ENCODE results near the gene DIO3.

DIO3 gene

GRCh38 chr14:101525640-101526527 is 35.4 kb upstream of the DIO3 start:
- TF ChIP-seq GABPA (IDR thresholded peaks at IDR 0.05; ENCODE audit: low read depth) = no peak
- TF ChIP-seq POLR2AphosphoS5 (IDR thresholded peaks at IDR 0.05; ENCODE audit: low read depth) = no peak
- no peak for TF ChIP-seq CTCF (IDR thresholded peaks at IDR 0.05; ENCODE audit: insufficient read depth, low read length)
- TF ChIP-seq SPI1 (IDR thresholded peaks at IDR 0.05; ENCODE audit: borderline replicate concordance, low read depth) = no peak
- TF ChIP-seq REST (IDR thresholded peaks at IDR 0.05; ENCODE audit: insufficient replicate concordance, low read depth) = no peak
- Histone ChIP-seq H3K27me3 (ENCODE audit: insufficient read depth, poor library complexity, severe bottlenecking) (no peaks in the 10 kb centered on the region), H3K27ac (replicated peaks) (no peak overlapping the region), H3K4me3 (replicated peaks; ENCODE audit: insufficient read depth, low read length) (no peak overlapping the region)
- DNase-seq (ENCODE audit: low read depth in 1 of 2, low spot score in 1 of 2) = no peak

- H3K27me3 ChIP-seq (ENCODE audit: insufficient read depth, poor library complexity, severe bottlenecking) = no peaks in the 10 kb centered on the region
- TF ChIP-seq REST (IDR thresholded peaks at IDR 0.05; ENCODE audit: insufficient replicate concordance, low read depth) (no peak), CTCF (IDR thresholded peaks at IDR 0.05; ENCODE audit: insufficient read depth, low read length) (no peak), GABPA (IDR thresholded peaks at IDR 0.05; ENCODE audit: low read depth) (no peak), SPI1 (IDR thresholded peaks at IDR 0.05; ENCODE audit: borderline replicate concordance, low read depth) (no peak), POLR2AphosphoS5 (IDR thresholded peaks at IDR 0.05; ENCODE audit: low read depth) (no peak)
- no peak overlapping the region for H3K27ac ChIP-seq (replicated peaks)
- H3K4me3 ChIP-seq (replicated peaks; ENCODE audit: insufficient read depth, low read length) = no peak overlapping the region
- DNase-seq (ENCODE audit: low read depth in 1 of 2, low spot score in 1 of 2) = no peak
Observed at GRCh38 chr14:101527987-101528386, 33.3 kb upstream of the DIO3 start.

GRCh38 chr14:101529079-101529478 is 32.2 kb upstream of the DIO3 start:
- DNase-seq (ENCODE audit: low read depth in 1 of 2, low spot score in 1 of 2) = no peak

More at GRCh38 chr14:101529079-101529478, 32.2 kb upstream of the DIO3 start:
- Histone ChIP-seq H3K4me3 (replicated peaks; ENCODE audit: insufficient read depth, low read length) (no peak overlapping the region), H3K27ac (replicated peaks) (no peak overlapping the region), H3K27me3 (ENCODE audit: insufficient read depth, poor library complexity, severe bottlenecking) (no peaks in the 10 kb centered on the region)
- TF ChIP-seq SPI1 (IDR thresholded peaks at IDR 0.05; ENCODE audit: borderline replicate concordance, low read depth) (no peak), REST (IDR thresholded peaks at IDR 0.05; ENCODE audit: insufficient replicate concordance, low read depth) (no peak), CTCF (IDR thresholded peaks at IDR 0.05; ENCODE audit: insufficient read depth, low read length) (no peak), POLR2AphosphoS5 (IDR thresholded peaks at IDR 0.05; ENCODE audit: low read depth) (no peak), GABPA (IDR thresholded peaks at IDR 0.05; ENCODE audit: low read depth) (no peak)
